Endodermal cell (in vitro differentiated cells): ENCODE data around the gene MTAP. TPM values are rescaled to one million over a fixed set of nuclear protein-coding genes. Genes with fewer than 3 reads are reported as not detected.

ENCODE experiments used
- DNase-seq: peaks from one replicate; pipeline ENCODE4 v3.0.0-alpha.2; 2017
- H3K27ac ChIP-seq: 2 replicates; pipeline ENCODE4 v1.5.1; 2013; ENCODE audit warnings: mild to moderate bottlenecking, low read depth, low read length, moderate library complexity
- H3K27me3 ChIP-seq: 2 replicates; pipeline ENCODE4 v1.6.1; 2013; ENCODE audit warnings: mild to moderate bottlenecking, low read length, moderate library complexity; ENCODE audit not compliant: insufficient read depth, control insufficient read depth, poor library complexity, severe bottlenecking
- H3K36me3 ChIP-seq: 2 replicates; pipeline ENCODE4 v1.7.0; 2013; ENCODE audit warnings: mild to moderate bottlenecking, low read length, moderate library complexity; ENCODE audit not compliant: control insufficient read depth, insufficient read depth
- H3K4me1 ChIP-seq: one replicate; pipeline ENCODE4 v1.7.0; 2013; ENCODE audit warnings: low read length; ENCODE audit not compliant: control insufficient read depth, insufficient read depth
- H3K4me3 ChIP-seq: 2 replicates; pipeline ENCODE4 v1.5.1; 2013; ENCODE audit warnings: mild to moderate bottlenecking, low read length, moderate library complexity
- H3K9ac ChIP-seq: 2 replicates; pipeline ENCODE4 v1.6.1; 2013; ENCODE audit warnings: mild to moderate bottlenecking, low read length, moderate library complexity; ENCODE audit not compliant: poor library complexity, severe bottlenecking; ENCODE audit errors: extremely low read depth
- H3K9me3 ChIP-seq: 2 replicates; pipeline ENCODE4 v1.6.1; 2013; ENCODE audit warnings: mild to moderate bottlenecking, low read length, moderate library complexity; ENCODE audit not compliant: control insufficient read depth
- H3K27ac Mint-ChIP-seq: 2 replicates; pipeline ENCODE4 v1.8.0; 2020; ENCODE audit warnings: mixed read lengths
- H3K27me3 Mint-ChIP-seq: 2 replicates; pipeline ENCODE4 v1.8.0; 2021; ENCODE audit warnings: mild to moderate bottlenecking, mixed read lengths; ENCODE audit not compliant: insufficient read depth
- H3K36me3 Mint-ChIP-seq: 2 replicates; pipeline ENCODE4 v1.8.0; 2020; ENCODE audit warnings: low read depth, mixed read lengths
- H3K4me1 Mint-ChIP-seq: 2 replicates; pipeline ENCODE4 v1.8.0; 2020; ENCODE audit warnings: mixed read lengths
- H3K4me3 Mint-ChIP-seq: 2 replicates; pipeline ENCODE4 v1.8.0; 2020; ENCODE audit warnings: mild to moderate bottlenecking, moderate library complexity, mixed read lengths
- H3K9me3 Mint-ChIP-seq: 2 replicates; pipeline ENCODE4 v1.8.0; 2020; ENCODE audit warnings: mild to moderate bottlenecking, mixed read lengths
- WGBS, 2 experiments: methylation state at CpG; one replicate each; pipeline versions ENCODE4 v1.1.5 to v1.1.7; 2013; ENCODE audit warnings: missing lambda C conversion rate in 2 of 2, mixed read lengths in 1 of 2; ENCODE audit not compliant: insufficient coverage in 1 of 2, insufficient read length in 1 of 2; 5-methylcytosine and 5-hydroxymethylcytosine counted together
- total RNA-seq, 2 donors: library from RNA; stranded (reverse); fragmentation: NEBNext Ultra II Directional in 1 of 2; extraction: Animal tissue kit (Norgen Biotek cat#: 25700) in 1 of 2; gene quantifications; 2 replicates in 1 of 2; 3 replicates in 1 of 2; pipeline ENCODE4 v1.2.1, GENCODE V29; 2021
- TF ChIP-seq, protein P1 (sequence below): fragments of 200-600 bp; sonication (generic); conservative IDR thresholded peaks from 2 replicates; pipeline ENCODE4 v1.5.0; 2021; ENCODE audit warnings: antibody characterized with exemption, mild to moderate bottlenecking

MTAP gene
- total RNA-seq, 2 donors from 2014 or later, result 81.0 to 99.0 TPM

DNA sequence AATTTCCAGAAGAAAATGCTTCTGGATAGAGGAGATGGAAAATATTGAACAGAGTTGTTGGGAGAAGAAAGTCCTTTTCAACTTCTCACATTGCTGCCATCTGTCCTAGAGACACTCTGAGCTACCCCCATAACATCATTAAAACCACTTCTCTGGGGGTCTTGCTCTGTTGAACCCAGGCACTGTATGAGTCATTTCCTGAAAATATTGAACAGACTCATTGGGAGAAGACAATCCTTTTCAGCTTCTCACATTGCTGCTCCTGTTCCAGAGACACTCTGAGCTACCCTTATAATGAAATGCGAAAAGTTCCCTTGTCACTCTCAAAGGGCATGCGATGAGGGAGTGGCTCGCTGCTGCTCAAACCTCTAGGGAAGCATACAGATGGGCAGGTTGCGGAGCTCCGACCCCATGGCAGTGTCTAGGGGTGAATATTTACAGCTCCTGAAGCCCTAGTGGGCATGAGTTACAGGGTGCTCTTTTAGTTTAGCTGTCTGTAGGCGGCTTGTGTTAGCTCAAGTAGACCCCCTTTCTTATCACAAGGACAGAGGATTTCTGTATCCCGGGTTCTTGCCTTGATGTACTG lies 101.0 kb downstream of the MTAP start:
- Mint-ChIP-seq H3K36me3 (peaks cover 28% of the 10 kb centered on the region), H3K27me3 (no peaks in the 10 kb centered on the region), H3K27ac (no peak overlapping the region), H3K4me3 (no peak overlapping the region), H3K4me1 (no peaks in the 10 kb centered on the region), H3K9me3 (peaks cover 30% of the 10 kb centered on the region)
- Histone ChIP-seq H3K4me3 (no peak overlapping the region), H3K9ac (no peak overlapping the region), H3K4me1 (no peaks in the 10 kb centered on the region), H3K27ac (no peak overlapping the region), H3K36me3 (no peaks in the 10 kb centered on the region), H3K27me3 (no peaks in the 10 kb centered on the region), H3K9me3 (peaks cover 12% of the 10 kb centered on the region)
- 91 to 92% methylated on average over 4 to 7 of the region's 7 CpGs for WGBS, 2 experiments
- DNase-seq, result no peak
- TF ChIP-seq, protein P1, sequence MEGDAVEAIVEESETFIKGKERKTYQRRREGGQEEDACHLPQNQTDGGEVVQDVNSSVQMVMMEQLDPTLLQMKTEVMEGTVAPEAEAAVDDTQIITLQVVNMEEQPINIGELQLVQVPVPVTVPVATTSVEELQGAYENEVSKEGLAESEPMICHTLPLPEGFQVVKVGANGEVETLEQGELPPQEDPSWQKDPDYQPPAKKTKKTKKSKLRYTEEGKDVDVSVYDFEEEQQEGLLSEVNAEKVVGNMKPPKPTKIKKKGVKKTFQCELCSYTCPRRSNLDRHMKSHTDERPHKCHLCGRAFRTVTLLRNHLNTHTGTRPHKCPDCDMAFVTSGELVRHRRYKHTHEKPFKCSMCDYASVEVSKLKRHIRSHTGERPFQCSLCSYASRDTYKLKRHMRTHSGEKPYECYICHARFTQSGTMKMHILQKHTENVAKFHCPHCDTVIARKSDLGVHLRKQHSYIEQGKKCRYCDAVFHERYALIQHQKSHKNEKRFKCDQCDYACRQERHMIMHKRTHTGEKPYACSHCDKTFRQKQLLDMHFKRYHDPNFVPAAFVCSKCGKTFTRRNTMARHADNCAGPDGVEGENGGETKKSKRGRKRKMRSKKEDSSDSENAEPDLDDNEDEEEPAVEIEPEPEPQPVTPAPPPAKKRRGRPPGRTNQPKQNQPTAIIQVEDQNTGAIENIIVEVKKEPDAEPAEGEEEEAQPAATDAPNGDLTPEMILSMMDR, result no peak

DNA sequence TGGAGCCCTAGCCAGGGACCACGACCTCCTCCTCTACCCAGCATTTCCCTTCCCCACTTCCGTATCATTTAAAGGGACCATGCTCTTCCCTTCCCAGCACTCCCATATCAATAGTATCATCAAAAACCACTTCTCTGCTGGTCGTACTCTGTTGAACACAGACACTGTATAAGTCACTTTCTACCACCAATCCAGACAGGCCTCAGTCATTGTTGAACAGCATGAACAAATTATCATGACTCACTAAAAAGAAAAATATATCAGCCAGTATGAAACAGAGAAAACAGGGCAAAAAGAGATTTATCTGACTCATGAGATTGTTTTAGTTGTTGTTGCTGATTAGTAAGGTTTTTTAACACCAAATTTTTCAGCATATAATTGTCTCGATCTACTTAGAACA lies 101.9 kb downstream of the MTAP start:
- Mint-ChIP-seq H3K36me3 (peaks cover 32% of the 10 kb centered on the region), H3K27ac (no peak overlapping the region), H3K27me3 (no peaks in the 10 kb centered on the region), H3K4me1 (no peaks in the 10 kb centered on the region), H3K4me3 (no peak overlapping the region), H3K9me3 (peaks cover 21% of the 10 kb centered on the region)
- WGBS, 2 experiments, result 77 to 80% methylated on average over 3 of the region's 4 CpGs
- TF ChIP-seq, protein P1, result no peak
- no peak overlapping the region for H3K4me3 ChIP-seq
- H3K9ac ChIP-seq, result no peak overlapping the region
- H3K4me1 ChIP-seq, result no peaks in the 10 kb centered on the region
- H3K36me3 ChIP-seq, result no peaks in the 10 kb centered on the region
- no peak overlapping the region for H3K27ac ChIP-seq
- H3K9me3 ChIP-seq, result peaks cover 14% of the 10 kb centered on the region
- DNase-seq, result no peak
- no peaks in the 10 kb centered on the region for H3K27me3 ChIP-seq

DNA sequence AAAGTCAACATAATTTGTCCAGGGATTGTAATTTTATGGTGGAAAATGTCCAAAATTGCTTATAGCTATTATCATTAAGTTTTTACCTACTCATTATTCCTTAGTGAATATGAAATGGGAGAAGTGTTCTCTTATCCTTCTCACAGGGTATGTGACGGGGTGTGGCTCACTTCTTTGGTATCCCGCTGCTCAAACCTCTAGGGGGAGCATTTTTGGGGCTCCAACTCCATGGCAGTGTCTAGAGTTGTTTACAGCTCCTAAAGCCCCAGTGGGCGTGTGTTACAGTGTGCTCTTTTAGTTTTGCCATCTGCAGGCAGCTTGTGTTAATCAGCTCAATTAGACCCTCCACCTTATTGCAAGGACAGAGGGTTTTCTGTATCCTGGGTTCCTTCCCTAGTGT lies 102.3 kb downstream of the MTAP start:
- Mint-ChIP-seq H3K9me3 (peaks cover 17% of the 10 kb centered on the region), H3K4me1 (no peaks in the 10 kb centered on the region), H3K36me3 (peaks cover 35% of the 10 kb centered on the region), H3K27me3 (no peaks in the 10 kb centered on the region), H3K27ac (no peak overlapping the region), H3K4me3 (no peak overlapping the region)
- H3K4me3 ChIP-seq, result no peak overlapping the region
- H3K4me1 ChIP-seq, result no peaks in the 10 kb centered on the region
- no peaks in the 10 kb centered on the region for H3K27me3 ChIP-seq
- H3K9ac ChIP-seq, result no peak overlapping the region
- TF ChIP-seq, protein P1, result peak; percentile 52
- 70 to 82% methylated on average over 2 to 3 of the region's 3 CpGs for whole genome bisulfite sequencing, 2 experiments
- H3K27ac ChIP-seq, result no peak overlapping the region
- DNase-seq, result peak; percentile 60
- peaks cover 18% of the 10 kb centered on the region for H3K9me3 ChIP-seq
- no peaks in the 10 kb centered on the region for H3K36me3 ChIP-seq
